Measurements from ENCODE around the gene CALN1.

DNA sequence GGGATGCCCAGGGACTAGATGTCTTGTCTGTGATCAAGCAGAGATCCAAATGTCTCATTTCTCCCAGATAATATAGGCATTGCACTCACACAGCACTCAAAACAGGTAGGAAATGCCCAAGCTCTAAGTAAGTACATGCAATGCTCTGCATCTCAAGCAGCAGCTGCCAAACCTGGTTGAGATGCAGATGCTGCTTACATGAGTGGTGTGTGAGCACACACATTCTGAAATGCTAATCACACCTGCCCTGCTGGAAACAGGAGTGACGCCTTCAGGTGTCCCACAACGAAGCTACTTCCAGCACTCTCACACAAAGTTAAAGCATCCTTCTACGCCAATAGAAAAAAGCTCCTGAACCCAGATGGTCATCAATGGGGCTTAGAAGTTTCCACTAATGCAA, 132.9 kb downstream of the CALN1 start:
- TF ChIP-seq, protein P1, sequence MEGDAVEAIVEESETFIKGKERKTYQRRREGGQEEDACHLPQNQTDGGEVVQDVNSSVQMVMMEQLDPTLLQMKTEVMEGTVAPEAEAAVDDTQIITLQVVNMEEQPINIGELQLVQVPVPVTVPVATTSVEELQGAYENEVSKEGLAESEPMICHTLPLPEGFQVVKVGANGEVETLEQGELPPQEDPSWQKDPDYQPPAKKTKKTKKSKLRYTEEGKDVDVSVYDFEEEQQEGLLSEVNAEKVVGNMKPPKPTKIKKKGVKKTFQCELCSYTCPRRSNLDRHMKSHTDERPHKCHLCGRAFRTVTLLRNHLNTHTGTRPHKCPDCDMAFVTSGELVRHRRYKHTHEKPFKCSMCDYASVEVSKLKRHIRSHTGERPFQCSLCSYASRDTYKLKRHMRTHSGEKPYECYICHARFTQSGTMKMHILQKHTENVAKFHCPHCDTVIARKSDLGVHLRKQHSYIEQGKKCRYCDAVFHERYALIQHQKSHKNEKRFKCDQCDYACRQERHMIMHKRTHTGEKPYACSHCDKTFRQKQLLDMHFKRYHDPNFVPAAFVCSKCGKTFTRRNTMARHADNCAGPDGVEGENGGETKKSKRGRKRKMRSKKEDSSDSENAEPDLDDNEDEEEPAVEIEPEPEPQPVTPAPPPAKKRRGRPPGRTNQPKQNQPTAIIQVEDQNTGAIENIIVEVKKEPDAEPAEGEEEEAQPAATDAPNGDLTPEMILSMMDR (IDR thresholded peaks at IDR 0.05): no peak
- no peak for TF ChIP-seq POLR2A (IDR thresholded peaks at IDR 0.05)
